Hematopoietic multipotent progenitor cell treated with erythropoietin and hydrocortisone succinate and interleukin-3 and kit ligand, for 15 days (in vitro differentiated cells): ENCODE data around the gene STRADB.
"Not testable (repeated sequence)": the region's sequence is repeated elsewhere in the genome, so short reads cannot be mapped to it uniquely, and the experiment has no call there.

Experiments
- DNase-seq: peaks from one replicate; pipeline ENCODE4 v3.0.0-alpha.2; 2015; ENCODE audit warnings: low spot score

The STRADB gene

DNA sequence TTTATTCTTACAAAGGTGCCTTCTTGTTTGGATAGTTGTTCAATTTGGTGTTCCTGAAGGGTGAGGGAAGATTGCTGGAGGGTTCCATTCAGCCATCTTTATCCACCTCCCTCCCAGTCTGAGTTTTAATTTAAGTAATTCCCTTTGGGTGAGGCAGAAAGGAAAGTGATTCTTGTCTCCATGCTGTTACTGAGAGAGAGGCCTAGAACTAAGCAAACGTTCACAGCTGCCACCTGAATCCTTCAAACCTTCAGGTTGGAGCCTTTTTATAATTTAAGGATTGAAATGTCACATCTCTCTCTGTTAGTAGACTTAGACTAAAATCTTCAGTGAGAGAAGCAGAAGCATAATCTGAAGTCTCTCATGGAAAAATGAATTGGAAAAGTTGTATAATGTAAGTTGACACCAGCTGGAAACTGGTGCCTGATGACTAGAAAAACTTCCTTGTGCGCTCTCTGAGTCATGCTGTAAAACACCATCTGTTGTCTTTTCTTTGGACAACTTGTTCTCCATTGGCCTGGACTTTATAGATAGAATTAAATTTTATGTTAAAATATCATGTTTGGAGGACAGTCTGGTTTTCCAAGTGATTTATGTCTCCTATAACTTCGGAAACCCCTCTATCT, 14.6 kb downstream of the STRADB start:
- DNase-seq = no peak

DNA sequence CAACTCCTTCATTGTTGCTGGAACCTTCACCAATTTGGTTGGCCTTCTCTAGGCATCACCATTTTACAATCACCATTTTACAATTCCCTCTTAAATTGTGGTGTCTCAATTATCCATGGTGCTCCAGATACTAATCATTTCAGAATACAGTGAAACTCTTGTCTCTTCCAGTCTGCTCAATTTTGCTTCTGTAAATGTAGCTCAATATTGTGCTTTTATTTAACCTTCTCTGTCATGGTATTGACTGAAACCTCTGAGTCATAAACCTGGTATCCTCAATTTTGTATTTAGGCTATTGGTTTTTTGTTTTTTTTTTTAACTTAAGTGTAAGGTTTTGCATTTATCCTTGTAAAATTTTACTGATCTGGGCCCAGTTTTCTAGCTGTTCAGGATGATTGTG, 16.1 kb downstream of the STRADB start:
- DNase-seq = no peak

DNA sequence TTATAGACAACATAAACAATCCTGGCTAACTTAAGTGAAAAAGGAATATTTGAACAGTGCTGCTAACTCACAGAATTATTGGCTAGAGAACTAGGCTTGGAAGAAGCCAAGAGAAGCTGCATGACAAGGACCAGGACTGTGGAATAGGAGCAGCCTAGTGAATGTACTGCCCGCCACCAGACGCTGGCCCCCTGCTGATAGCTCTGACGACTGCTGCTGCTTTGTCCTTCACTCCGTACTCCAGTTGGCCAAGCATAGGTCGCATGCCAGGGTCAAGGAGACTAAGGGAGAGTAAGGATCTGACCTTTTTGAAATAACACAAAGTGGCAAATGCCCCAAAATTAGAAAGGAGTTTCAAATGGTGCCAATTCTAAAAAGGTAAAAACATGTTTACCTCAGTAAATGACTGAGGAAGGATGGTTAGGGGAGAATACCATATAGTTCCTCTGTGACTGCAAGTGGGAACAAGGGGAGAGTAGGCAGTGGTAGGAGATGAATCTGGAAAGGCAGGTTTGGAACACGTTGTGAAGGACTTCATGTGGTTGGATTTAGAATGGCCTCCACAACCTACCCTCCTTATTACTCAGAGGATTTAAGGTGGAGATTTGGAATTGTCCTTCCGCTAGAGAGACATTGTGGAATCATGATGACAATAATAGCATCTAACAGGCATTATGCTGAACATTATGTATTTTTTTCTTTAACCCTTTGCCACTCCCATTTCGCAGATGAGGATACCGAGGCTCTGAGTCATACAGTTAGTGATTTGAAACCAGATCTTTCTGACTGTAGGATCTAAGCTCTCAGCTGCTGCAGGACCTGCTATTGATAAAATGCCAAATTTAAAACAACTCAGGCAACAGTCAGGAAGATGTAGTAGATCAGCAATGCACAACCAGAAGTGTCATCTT, 19.5 kb downstream of the STRADB start:
- peak; percentile 10 for DNase-seq

DNA sequence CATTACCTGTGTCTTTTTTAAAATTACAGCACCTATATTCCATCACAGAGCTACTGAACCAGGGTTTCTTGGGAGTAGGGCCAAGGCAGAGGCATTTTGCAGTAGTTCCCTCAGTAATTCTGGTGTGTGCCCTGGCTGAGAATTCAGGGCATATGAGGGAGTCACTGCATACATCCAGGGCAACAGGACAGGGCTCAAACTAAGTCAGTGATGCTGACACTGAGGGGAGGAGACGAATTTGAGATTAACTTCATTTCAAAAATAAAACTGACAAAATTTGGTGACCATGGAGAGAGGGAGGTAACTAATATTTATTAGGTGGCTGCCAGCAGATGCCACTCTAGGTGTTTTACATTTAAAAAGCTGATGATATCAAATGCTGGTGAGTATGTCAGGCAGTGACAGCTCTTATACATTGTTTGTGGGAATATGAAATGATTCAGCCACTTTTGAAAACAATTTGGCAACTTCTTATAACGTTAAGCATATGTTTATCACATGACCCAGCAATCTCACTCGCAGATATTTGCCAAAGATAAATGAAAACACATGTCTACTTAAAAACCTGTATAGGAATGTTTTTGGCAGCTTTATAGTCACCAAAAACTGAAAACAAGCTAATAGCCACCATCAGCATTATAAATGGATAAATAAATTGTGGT, 20.3 kb downstream of the STRADB start:
- DNase-seq = peak; percentile 38

DNA sequence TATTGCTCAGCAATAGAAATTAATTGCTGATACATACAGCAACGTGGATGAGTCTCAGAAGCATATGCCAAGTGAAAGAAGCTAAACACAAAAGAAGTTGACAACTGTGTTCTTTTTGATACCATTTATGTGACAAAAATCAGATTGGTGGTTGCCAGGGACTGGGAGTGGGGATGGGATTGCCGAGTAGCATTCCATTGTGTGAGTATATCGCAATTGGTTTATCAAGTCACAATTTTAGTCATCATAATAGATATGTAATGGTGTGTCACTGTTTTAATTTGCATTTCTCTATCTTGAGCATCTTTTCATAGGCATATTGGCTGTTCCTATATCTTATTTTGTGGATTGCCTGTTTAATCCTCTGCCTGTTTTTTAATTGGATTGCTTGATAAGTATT, 20.9 kb downstream of the STRADB start:
- DNase-seq = no peak

DNA sequence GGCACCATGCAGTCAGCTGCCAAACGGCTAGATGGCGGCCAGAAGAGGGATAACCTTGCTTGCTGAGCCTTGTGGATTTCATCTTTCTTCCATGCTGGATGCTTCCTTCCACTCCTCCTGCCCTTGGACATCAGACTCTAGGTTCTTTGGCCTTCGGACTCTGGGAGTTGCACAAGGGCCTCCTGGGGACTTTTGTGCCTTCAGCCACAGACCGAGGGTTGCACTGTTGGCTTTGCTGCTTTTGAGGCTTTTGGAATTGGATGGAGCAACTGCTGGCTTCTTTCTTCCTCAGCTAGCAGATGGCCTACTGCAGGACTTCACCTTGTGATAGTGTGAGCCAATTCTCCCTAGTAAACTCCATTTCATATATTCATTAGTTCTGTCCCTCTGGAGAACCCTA, 31.0 kb downstream of the STRADB start:
- DNase-seq = no peak

DNA sequence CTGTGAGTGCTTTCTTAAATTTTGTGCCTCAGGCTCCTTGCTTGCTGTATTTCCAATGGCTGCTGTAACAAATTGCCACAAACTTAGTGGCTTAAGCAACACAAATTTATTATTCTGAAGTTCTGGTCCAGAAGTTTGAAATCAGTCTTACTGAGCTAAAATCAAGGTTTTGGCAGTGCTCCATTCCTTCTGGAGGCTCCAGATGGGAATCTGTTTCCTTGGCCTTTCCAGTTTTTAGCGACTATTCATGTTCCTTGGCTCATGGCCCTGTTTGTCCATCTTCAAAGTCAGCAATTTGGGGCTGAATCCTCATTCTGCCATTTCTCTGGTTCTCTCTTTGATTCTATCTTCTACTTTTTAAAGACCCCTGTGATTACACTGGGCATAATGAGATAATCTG, 31.8 kb downstream of the STRADB start:
- DNase-seq = no peak

DNA sequence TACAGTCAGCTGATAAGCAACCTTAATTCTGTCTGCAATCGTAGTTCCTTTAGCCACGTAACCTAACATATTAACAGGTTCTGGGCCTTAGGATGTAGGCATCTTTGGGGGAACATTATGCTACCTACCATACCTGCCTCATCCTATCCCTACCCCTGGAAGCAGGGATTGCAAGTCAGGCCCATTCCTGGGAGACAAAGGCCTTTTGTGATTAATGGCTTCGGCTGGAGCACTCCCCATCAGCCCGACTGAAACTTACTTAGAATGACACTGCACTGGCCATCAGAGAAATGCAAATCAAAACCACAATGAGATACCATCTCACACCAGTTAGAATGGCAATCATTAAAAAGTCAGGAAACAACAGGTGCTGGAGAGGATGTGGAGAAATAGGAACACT, 32.2 kb downstream of the STRADB start:
- not testable (repeated sequence) for DNase-seq

DNA sequence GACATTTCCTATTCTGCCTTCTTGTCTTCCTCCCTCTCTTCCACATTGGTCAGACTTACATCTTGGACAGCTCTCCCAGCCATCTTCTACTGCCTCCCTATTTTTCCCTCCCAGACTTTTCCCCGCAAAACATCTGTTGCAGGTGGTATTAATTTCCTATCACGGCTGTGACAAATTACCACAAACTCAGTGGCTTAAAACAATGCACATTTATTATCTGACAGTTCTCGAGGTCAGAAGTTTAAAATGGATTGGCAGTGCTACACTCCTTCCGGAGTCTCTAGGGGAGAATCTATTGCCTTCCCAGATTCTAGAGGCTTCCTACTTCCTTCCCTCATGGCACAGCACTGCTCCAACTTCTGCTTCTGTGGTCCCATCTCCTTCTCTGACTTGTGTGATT, 33.3 kb downstream of the STRADB start:
- no peak for DNase-seq

DNA sequence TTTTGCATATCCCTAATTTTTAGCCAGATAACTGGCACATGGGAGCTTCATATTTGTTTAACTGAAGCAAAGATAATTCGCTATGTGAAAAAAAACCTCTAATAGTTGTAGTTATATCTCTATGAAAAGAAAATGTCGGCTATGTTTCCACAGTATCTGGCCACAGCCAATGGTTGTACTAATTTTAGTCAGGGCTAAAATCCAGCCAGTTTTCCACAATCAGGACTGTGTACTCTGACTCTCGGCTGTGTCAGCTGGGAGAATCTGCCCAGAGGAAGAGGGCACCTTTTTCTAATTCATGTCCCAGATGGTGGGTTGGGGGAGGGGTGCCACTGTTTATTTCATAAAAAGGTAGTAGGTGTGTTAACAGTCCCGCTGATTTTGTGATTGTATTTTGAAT, 38.8 kb downstream of the STRADB start:
- DNase-seq = no peak

DNA sequence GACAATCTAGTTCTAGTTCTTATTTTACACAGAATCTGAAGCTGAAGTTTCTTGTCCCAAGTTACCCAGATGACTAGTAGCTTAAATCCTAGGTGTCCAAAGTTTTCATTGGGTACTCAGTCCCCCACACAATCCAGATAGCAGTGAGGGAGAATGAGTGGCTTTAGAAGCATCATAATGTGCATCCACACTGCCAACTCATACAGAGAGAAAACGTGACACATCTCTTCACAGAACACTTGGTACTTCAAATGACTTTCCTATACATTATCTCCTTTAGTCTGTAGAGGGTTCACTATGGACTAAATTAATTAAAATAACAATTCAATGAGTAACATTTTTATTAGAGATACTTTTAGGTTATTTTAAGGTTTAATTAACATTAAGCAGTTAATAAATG, 45.2 kb downstream of the STRADB start:
- DNase-seq = no peak

DNA sequence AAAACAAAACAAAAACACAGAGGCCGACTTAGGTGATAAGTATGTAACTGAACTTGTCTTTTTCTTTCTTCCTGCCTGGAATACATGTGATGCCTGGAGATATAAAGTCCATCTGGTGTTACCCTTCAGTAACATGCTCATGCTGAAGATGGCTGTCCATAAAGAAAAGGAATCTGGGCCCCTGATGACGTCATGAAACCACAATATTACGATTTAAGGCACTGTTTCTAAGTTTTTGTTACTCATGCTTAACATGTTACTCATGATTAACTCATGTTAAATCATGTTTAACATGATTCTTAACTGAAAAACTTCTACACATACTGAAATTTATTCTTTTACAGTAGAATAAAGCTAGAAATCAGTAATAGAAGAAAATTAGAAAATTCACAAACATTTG, 49.0 kb downstream of the STRADB start:
- no peak for DNase-seq

DNA sequence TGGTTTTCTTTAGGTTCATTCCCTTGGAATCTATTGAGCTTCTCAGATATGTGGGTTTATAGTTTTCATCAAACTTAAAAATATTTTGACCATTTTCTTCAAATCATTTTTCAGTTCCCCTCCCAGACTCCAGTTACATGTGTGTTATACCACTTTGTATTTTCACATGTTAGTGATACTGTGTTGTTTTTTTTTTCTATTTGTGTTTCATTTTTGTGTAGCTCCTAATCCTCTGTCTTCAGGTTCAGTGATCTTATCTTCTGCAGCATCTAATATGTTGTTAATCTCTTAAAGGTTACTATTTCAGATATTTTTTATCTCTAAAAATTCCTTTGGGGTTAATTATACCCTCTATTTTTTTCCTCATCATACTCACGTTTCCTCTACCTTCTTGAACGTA, 51.2 kb downstream of the STRADB start:
- no peak for DNase-seq

DNA sequence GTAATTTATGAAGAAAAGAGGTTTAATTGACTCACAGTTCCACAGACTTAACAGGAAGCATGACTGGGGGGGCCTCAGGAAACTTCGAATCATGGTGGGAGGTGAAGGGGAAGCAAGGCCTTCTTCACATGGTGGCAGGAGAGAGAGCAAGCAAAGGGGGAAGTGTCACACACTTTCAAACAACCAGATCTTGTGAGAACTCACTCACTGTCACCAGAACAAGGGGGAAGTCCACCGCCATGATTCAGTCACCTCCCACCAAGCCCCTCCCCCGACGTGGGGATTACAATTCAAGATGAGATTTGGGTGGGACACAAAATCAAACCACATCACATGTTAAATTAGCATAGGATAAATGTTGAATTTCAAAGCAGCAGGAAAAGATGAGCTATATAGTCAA, 56.2 kb downstream of the STRADB start:
- no peak for DNase-seq

DNA sequence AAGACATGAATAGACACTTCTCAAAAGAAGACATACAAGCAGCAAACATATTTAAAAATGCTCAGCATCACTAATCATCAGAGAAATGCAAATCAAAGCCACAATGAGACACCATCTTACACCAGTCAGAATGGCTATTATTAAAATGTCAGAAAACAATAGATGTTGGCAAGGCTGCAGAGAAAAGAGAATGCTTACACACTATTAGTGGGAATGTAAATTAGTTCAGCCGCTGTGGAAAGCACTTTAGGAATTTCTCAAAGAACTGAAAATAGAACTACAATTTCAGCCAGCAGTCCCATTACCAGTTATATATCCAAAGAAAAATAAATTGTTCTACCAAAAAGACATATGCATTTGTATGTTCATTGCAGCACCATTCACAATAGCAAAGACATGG, 61.7 kb downstream of the STRADB start:
- DNase-seq = no peak

DNA sequence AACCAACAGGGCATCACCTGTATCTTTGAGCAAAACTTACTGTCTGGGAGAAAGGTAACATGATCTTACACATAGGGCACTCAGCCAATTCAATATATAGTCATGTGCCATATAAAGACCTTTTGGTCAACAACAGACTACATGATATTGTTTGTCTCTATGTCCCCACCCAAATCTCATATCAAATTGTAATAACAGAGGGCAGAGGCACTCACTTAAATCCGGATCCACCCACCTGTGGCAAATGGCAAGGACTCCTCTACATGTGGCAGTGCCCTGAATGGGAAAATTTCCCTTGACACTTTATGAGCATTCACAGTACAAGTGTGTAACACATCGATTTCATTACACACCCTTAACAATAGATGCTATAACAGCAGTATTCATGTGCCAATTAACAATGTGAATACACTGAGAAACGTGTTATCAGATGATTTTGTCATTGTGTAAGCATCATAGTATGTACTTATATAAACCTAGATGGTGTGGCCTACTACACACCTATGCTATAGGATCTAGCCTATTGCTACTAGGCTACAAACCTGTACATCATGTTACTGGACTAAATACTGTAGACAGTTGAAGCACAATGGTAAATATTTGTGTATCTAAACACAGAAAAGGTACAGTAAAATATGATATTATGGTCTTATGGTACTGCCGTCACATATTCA, 64.2 kb downstream of the STRADB start:
- DNase-seq = no peak

DNA sequence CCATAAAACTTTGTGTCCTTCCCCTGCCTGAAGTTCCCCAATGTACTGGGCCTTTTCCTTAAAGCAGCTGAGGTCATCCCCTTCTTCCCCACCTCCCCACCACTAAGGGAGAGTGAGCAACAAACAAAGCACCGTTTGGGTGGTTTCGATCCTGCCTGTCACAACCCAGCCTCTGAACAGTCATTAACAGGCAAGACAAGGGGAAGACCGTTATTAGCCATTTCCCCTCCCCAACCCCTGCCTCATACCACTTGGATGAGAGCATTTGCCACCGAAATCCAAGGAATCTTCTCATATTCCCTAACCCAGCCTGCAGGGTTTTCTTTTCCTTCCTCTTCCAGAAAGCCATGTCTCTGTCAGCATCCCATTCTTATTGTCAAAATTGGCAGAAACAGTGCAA, 65.6 kb downstream of the STRADB start:
- no peak for DNase-seq

DNA sequence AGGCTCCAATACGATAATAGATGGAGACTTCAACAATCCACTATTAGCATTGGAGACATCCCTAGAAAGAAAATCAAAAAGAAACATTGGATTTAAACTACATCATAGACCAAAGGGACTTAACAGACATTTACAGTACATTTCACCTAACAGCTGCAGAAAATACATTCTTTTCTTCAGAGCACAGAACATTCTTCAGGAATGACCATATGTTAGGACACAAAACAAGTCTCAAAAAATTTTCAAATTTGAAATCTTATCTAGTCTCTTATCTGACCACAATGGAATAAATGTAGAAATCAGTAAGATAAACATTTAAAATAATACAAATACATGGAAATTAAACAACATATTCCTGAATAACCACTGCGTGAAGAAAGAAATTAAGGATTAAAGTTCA, 68.7 kb downstream of the STRADB start:
- no peak for DNase-seq

DNA sequence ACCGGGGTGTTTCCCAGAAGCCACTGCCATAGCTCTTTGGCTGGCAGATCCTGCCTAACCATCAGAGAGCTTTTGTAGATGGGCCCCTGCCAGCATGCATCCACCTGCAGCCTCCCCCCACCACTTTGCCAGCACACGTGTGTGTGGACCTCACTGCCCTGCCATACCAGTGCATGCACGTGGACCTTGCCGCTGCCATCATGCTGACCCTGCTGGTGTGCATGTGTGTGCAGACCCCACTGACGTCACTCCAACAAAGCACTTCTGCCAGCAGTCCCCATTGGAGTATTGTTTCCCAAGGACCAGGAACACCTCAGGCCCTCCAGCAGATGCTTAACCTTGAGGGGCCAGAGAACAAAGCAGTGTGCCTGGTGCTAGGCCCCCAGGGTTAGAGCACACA, 71.4 kb downstream of the STRADB start:
- DNase-seq = no peak

DNA sequence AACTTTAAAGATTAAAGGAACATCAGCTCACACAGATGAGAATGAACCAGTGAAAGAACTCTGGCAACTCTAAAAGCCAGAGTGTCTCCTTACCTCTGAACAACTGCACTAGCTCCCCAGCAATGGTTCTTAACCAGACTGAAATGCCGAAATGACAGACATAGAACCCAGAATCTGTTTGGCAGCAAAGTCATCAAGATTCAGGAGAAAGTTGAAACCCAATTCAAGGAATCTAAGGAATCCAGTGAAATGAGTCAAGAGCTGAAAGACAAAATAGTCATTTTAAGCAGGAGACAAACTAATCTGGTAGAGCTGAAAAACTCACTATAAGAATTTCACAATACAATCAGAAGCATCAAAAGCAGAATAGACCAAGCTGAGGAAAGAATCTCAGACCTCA, 72.0 kb downstream of the STRADB start:
- DNase-seq = no peak
